GM12864 (cell line): ENCODE measurements around the gene FBXO9.

ENCODE experiments used
- DNase-seq: peaks from one replicate; pipeline ENCODE4 v3.0.0-alpha.2; 2011; ENCODE audit warnings: low read depth
- H3K4me3 ChIP-seq: 2 replicates; pipeline ENCODE4 v1.5.1; 2011; ENCODE audit warnings: mild to moderate bottlenecking, low read depth, low read length, control low read depth
- CTCF ChIP-seq: IDR thresholded peaks from 2 replicates; pipeline ENCODE4 v1.5.1; 2011; ENCODE audit warnings: low read depth, mild to moderate bottlenecking, moderate library complexity, low read length, control low read depth, inconsistent platforms; ENCODE audit errors: missing control alignments

FBXO9 gene

GRCh38 chr6:53035549-53036213 lies 29.5 kb upstream of the FBXO9 start:
- no peak for DNase-seq
- TF ChIP-seq CTCF = no peak
- H3K4me3 ChIP-seq = no peak overlapping the region

GRCh38 chr6:53038141-53038540 lies 27.1 kb upstream of the FBXO9 start:
- no peak for DNase-seq
- no peak for TF ChIP-seq CTCF
- no peak overlapping the region for H3K4me3 ChIP-seq

- TF ChIP-seq CTCF = no peak
- no peak for DNase-seq
Measured at GRCh38 chr6:53038596-53038995, 26.6 kb upstream of the FBXO9 start.

GRCh38 chr6:53041356-53041755 lies 23.8 kb upstream of the FBXO9 start:
- DNase-seq = no peak
- no peak overlapping the region for H3K4me3 ChIP-seq
- no peak for TF ChIP-seq CTCF

More at GRCh38 chr6:53038596-53038995, 26.6 kb upstream of the FBXO9 start:
- no peak overlapping the region for H3K4me3 ChIP-seq

- H3K4me3 ChIP-seq = no peak overlapping the region
- TF ChIP-seq CTCF = no peak
- no peak for DNase-seq
Measured at GRCh38 chr6:53042112-53042511, 23.1 kb upstream of the FBXO9 start.

- DNase-seq = no peak
- no peak for TF ChIP-seq CTCF
- no peak overlapping the region for H3K4me3 ChIP-seq
Measured at GRCh38 chr6:53043581-53043980, 21.6 kb upstream of the FBXO9 start.

GRCh38 chr6:53044071-53044470 lies 21.1 kb upstream of the FBXO9 start:
- H3K4me3 ChIP-seq = no peak overlapping the region
- no peak for TF ChIP-seq CTCF
- DNase-seq = no peak
